Uterus (tissue), 2 donors: ENCODE results near the gene OR5C1.

Experiments
- CTCF ChIP-seq, 4 experiments: fragments of 200-600 bp in 2 of 4; fragments of 450-650 bp in 2 of 4; sonication (generic) in 2 of 4; IDR thresholded peaks; one replicate each; pipeline ENCODE4 v1.5.1; 2016 to 2019; ENCODE audit warnings: antibody characterized with exemption in 4 of 4, mild to moderate bottlenecking in 2 of 4, moderate library complexity in 1 of 4
- POLR2A ChIP-seq, 2 donors: fragments of 450-650 bp; IDR thresholded peaks; one replicate each; pipeline ENCODE4 v1.6.1; 2016; ENCODE audit warnings: antibody characterized with exemption in 2 of 2, mild to moderate bottlenecking in 1 of 2, moderate library complexity in 1 of 2

GRCh38 chr9:122791872-122792669 lies 3.3 kb downstream of the OR5C1 start:
- TF ChIP-seq CTCF (IDR thresholded peaks at IDR 0.05): no peak
- TF ChIP-seq POLR2A (IDR thresholded peaks at IDR 0.05): no peak
